IMR-90 (cell line): ENCODE measurements around the gene HRH2.

Experiments
- MAFK ChIP-seq: IDR thresholded peaks from 2 replicates; pipeline ENCODE4 v1.6.1; 2012; ENCODE audit warnings: low read depth, low read length, improper control_type of control experiment
- TF ChIP-seq, protein P1 (sequence below): conservative IDR thresholded peaks from 2 replicates; pipeline ENCODE4 v1.5.1; 2012; ENCODE audit warnings: mild to moderate bottlenecking, low read depth, low read length, improper control_type of control experiment

DNA sequence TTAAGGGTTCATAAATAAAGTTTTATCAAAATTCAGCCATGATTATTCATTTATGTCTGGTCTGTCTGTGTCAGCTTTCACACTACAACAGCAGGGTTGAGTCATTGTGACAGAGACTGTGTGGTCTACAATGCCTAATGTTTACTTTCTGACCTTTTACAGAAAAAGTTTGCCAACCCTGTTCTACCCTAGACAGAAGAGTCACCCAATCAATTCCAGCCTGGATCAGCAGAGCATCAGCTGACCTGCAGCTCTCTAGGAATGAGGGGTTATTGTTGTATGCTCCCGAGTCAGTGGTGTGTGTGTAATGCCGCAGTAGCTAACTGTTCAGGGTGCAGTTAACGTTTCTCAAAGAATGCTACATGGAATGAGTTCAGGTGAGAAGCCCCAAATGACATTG lies 87.3 kb downstream of the HRH2 start:
- TF ChIP-seq, protein P1, sequence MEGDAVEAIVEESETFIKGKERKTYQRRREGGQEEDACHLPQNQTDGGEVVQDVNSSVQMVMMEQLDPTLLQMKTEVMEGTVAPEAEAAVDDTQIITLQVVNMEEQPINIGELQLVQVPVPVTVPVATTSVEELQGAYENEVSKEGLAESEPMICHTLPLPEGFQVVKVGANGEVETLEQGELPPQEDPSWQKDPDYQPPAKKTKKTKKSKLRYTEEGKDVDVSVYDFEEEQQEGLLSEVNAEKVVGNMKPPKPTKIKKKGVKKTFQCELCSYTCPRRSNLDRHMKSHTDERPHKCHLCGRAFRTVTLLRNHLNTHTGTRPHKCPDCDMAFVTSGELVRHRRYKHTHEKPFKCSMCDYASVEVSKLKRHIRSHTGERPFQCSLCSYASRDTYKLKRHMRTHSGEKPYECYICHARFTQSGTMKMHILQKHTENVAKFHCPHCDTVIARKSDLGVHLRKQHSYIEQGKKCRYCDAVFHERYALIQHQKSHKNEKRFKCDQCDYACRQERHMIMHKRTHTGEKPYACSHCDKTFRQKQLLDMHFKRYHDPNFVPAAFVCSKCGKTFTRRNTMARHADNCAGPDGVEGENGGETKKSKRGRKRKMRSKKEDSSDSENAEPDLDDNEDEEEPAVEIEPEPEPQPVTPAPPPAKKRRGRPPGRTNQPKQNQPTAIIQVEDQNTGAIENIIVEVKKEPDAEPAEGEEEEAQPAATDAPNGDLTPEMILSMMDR = no peak
- TF ChIP-seq MAFK = no peak
